ENCODE data around the gene ZNF530.

DNA sequence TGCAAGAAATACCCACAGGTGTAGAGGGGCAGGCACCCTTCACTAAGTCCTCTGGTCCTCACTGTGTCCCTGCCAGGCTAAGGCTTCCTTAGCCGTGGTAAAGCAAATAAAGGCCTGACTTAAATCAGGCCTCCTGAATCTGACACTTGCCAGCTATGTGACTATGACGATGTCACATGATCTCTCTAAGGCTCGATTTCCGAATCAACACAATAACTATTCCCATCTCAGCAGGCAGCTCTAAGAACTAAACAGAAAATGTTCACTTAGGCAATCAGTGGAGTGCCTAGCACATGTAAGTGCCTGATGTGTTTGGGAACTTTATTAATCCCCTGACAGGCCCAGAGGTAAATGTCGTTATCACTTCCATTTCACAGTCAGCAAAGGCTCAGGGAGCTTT lies 42.0 kb upstream of the ZNF530 start:
- TF ChIP-seq CTBP1 (IDR thresholded peaks at IDR 0.05; ENCODE audit: borderline replicate concordance) (no peak), SMAD3 (CRISPR knock-in tag; conservative IDR thresholded peaks at IDR 0.05) (no peak), NCOA2 (IDR thresholded peaks at IDR 0.05; ENCODE audit: partially characterized antibody in 2 of 2) (no peak), ZBTB1 (CRISPR knock-in tag; IDR thresholded peaks at IDR 0.05; ENCODE audit: borderline replicate concordance, low read depth) (no peak)
- TF ChIP-seq, protein P1, sequence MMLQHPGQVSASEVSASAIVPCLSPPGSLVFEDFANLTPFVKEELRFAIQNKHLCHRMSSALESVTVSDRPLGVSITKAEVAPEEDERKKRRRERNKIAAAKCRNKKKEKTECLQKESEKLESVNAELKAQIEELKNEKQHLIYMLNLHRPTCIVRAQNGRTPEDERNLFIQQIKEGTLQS (IDR thresholded peaks at IDR 0.05) = no peak
- TF ChIP-seq, protein P1 (CRISPR knock-in tag; conservative IDR thresholded peaks at IDR 0.05) = no peak

All from K562 (cell line).